ENCODE data around the gene TCERG1L.
"Not testable (repeated sequence)": the region's sequence is repeated elsewhere in the genome, so short reads cannot be mapped to it uniquely, and the experiment has no call there.

Gene TCERG1L

DNA sequence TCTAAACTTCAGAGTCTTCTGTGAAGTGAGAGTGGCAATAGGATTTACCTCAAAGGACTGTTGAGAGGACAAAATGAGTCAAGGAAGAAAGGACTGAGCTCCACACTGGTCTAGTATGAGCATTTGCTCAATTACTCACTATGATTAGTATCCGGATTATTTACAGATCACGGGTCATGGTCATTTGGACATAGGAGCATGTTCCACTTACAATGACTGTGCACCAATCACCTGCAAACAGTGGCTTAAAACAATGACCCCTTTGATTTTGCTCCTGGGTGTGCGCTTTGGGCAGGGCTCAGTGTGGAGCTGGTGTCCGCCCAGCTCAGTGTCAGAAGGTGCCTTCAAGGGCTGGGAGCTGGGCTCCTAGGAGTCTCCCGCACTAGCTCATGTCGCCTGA lies 225.4 kb downstream of the TCERG1L start:
- no peak for DNase-seq (ENCODE audit: low read depth in 2 of 2)

DNA sequence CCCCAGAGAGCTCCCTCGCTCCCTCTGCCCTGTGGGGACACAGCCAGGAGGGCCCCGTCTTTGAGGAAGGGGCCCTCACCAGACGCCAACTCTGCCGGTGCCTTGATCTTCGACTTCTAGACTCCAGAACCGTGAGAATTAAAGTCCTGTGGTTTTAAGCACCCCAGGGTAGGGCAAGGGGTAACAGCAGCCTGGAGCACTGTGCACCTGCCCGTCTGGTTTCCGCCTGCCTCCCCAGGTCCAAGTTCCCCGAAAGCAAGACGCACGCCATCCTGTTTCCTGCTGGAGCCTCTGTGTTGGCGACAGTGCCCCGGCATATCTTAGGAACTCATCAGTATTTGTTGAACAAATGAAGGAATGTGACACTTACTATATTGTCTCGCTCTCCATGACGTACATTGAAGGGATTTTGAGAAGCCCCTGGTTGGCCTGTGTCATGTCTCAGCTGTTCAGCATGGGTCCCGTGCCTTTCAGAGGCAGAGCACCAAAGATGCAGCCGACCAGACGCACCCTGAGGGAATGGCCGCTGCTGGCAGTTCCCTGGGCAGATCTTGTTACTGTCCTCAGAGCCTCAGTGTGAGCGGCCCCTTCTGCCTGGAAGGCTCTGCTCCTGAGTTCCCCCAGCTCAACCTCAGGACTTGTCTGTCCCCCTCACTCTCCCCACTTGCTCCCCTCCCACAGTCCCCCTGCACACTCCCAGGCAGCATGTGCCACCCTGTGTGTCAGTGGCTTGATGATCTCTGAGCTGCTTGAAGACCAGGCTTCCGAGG lies 226.2 kb downstream of the TCERG1L start:
- DNase-seq (ENCODE audit: low read depth in 2 of 2): no peak

DNA sequence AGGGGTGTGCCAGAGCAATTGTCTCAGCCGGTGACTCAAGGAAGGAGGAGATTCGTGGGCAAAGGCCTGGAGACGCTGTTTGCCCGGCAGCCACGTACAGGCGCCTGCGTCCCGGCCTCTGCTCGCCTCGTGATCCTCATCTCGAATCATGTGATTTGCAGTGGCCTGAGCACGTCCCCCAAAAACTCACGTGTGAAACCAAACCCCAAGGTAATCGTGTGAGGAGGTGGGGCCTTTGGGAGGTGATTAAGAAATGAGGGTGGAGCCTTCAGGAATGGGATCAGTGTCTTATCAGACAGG lies 226.8 kb downstream of the TCERG1L start:
- DNase-seq (ENCODE audit: low read depth in 2 of 2): no peak

DNA sequence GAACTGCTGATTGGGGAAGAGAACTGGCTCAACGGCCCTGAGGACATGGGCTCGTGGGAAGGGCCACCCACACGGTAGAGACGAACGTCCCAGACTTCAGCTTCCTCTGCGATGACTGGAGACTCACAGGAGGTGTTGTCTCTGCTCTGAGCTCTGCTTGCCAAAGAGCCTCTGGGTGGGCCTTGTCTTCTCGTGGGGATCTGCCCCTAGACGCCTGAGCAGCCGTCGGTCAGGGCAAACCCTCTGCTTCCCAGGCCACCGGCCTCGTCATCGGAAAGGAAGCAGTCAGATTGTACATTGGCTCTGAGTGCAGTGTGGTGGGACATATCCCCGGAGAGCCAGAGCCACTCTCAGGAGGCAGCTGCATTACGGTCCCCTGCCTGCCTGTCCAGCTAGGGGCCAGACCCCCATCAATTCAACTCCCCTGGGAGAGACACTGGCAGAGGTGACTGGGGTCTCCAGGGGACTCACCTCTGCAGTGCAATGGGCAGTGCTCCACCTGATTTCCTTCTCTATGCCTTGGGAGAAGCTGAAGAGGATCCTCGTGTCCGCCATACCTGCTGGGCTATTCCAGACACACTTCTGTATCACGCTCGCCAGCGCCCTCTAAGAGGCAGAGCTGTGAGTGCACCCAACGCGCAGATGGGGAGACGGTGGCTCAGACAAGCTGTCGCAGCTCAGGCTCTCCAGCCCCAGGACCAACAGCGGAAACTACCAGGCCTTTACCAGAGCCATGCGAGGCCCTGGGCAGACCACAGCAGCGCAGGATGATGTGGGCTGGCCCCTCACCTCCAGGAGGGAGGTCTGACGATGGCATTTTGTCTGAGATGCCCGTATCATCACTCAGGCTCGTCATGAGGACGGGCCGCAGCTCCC lies 227.4 kb downstream of the TCERG1L start:
- no peak for DNase-seq (ENCODE audit: low read depth in 2 of 2)

DNA sequence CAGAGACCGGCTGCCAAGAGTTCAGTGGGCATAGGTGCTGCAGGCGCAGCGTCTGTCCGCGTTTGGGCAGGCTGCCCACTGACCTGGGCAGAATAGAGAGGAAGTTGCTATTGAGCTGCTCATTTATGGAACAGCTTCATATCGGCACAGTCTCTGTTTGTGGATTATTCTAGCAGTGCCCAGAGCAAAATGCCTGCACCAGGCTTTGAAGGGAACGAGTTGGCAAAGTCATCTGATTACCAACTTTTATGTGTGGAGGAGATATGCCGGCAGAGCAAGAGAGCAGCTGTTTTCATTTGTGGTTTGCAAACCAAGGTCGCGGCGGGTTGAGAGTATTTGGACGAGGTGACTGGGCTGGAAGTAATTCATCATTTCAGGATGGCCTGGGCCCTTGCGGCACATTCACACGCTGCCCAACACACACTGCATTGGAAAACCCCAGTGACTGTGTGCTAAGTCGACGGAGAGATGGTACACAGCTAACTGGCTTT lies 228.5 kb downstream of the TCERG1L start:
- DNase-seq (ENCODE audit: low read depth in 2 of 2): no peak

DNA sequence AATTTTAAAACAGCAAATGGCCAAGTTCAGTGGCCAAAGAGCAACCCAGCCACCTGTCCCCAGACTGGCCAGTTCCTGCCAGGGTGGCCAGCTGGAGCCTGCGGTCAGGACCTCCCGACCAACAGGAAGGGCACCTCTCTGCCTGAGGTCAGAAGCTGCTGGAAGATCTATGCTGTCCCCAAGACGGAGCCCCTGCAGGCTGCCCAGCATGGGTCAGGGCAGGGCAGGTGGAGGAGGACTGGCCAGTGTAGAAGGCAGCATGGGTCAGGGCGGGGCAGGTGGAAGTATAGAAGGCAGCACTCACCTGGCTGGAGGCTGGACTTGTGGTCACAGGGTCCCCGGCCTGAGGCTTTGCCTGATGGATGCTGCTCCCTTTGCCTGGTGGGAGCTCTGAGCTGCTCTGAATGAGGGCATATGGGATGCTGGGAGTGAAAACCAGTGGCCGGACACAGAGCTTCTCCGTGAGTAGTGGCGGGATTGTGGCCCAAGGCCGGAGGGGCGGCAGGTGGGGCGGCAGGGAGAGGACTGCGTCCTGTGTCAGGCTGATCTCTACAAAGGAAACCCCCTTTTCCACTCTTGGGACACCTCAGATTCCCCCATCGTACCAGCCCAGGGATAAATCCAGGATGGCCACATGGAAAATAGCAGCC lies 229.2 kb downstream of the TCERG1L start:
- no peak for DNase-seq (ENCODE audit: low read depth in 2 of 2)

DNA sequence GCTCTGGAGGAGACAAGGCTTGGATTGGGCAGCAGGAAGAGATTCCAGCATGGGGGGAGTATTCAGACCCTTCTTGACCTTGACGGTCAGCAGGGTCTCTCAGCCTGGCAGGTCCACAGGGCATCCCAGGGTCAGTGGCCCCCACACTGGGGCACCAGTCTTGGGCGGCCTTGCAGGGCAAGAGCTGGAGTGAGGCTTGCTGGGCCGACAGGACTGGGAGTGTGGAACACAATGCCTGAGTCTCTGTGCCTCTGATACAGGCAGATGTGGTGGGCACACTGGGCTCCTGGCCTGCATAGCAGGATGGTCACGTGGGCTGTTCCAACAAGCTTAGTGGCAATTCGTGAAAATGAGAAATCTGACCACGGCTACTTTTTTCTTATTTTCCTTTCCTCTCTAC lies 229.7 kb downstream of the TCERG1L start:
- DNase-seq (ENCODE audit: low read depth in 2 of 2): no peak

DNA sequence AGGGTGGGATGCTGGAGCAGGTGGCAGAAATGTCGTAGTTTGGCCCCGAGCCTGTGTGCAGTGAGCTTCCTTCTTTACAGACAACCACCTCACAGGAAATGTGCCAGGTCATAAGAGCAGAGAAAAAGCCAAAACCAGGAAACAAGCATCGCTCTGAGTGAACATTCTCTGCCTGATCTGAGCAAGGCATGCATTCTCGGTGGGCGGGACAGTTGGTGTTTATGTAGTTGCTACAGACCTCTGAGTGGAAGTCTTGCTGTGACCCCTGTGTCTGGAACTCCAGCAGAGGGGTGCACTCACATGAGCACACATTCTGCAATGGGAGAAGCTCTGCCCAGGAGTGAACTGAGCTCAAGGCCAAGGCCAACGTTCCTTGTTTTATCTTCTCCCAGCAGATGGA lies 230.1 kb downstream of the TCERG1L start:
- no peak for DNase-seq (ENCODE audit: low read depth in 2 of 2)

DNA sequence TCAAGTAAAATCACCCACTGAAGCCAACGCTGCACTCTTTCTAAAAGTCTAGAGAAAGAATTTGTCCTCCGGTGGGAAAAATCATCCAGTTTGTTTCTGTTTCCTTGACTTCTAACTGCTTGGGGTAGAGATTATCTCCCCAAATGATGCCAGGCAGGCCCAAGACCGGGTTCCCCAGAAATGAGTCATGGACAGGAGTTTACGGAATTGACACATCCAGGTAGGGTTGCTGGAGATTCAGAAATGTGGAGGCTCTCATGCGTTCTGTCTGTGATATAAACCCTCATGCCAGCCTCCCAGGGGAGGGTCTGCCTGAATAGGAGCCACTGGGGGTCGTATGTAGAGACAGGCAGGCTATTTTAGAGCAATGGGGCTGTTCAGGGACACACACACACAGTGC lies 230.9 kb downstream of the TCERG1L start:
- no peak for DNase-seq (ENCODE audit: low read depth in 2 of 2)

DNA sequence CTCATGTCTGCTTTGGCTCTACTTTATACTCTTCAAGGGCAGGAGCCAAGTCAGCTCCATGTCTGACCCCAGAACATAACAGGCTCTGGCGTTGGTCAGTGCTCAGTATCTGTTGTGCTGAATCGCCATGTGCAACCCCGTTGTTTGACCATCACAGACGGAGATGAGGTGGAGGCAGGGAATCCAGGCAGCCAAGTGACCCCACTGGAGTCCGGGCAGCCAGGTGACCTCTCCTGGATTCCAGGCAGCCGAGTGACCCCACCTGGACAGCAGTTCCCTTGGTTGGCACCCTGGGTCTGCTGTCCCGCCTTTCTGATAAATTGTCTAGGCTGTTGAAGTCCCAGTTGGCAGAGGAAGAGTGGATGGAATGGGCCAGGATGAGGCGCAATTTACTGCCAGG lies 232.2 kb downstream of the TCERG1L start:
- DNase-seq (ENCODE audit: low read depth in 2 of 2): no peak

DNA sequence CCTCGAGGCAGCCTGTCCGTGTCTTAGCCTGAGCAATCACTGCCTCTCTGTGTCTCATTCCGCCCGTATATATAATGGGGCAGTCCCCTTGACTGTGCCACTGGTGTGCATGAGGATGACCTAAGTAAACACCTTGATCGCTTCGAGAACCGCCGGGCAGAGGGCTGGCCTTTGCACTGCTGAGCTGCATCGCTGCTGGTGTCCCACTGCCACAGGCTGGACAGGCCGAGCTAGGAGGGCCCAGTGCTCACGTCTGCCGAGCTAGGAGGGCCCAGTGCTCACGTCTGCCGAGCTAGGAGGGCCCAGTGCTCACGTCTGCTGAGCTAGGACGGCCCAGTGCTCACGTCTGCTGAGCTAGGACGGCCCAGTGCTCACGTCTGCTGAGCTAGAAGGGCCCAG lies 232.6 kb downstream of the TCERG1L start:
- DNase-seq (ENCODE audit: low read depth in 2 of 2): not testable (repeated sequence)

DNA sequence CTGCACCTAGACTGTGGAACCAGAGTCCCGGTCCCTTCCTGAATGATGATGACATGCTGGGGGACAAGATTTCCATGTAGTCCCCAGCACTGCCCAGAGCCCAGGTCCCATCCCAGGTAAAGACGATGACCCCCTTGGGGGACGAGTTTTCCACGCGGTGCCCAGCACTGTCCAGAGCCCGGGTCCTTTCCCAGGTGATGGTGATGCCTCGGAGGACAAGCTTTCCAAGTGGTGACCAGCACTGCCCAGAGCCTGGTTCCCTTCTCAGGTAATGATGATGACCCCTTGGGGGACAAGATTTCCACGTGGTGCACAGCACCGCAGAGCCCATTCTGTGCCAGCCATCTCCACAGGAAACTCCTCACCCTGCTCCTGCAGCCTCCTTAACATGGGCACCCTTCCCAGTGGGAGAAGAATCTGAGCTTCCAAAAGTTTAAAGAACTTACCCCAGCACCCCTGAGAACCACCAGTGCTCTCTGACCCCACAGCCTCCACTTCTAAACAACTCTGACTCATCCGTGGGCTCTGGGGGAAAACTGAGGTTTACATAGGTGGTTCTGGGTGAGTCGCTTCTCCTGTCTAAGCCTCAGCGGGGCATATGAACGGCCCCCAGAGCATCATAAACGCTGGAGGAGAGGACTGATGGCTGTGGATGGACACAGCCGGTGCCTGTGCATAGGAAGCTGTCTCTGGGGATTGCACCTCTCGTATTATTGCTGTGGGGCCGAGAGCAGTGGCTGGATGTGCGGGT lies 233.2 kb downstream of the TCERG1L start:
- DNase-seq (ENCODE audit: low read depth in 2 of 2): no peak

DNA sequence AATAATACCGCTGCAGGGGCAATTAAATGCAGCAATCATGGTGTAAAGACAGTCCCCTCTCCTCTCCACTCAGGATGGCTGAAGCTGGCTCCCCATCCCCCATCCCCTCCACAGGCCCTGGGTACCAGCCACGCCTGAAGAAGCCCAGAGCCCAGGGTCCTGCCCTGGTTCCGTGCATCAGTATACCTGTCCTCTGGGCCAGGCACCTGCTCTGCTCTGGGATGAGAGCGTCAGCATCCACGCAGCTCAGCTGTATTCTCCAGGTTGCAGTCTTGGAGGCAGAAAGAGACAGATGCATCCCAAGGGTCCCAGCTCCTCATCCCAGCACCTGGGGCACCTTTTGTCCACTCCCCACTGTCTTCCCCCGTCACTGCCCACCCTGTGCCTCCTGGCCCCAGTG lies 233.8 kb downstream of the TCERG1L start:
- DNase-seq (ENCODE audit: low read depth in 2 of 2): no peak

DNA sequence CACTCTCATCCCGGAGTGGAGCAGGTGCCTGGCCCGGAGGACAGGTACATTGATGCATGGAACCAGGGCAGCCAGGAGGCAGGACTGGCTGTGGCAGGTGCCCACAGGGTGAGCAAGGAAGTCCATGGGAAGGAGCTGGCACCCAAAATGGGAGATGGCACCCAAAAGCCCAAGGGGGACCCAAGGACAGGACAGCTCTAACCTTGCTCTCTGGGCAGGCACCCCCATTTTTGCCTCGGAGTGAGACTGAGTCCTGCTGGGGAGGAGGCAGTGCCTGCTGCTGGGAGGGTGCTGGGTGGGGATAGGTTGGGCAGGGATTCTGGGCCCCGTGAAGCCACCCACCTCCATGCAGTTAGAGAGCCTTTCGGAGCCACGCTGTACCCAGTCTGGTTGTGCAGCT lies 234.5 kb downstream of the TCERG1L start:
- DNase-seq (ENCODE audit: low read depth in 2 of 2): no peak

DNA sequence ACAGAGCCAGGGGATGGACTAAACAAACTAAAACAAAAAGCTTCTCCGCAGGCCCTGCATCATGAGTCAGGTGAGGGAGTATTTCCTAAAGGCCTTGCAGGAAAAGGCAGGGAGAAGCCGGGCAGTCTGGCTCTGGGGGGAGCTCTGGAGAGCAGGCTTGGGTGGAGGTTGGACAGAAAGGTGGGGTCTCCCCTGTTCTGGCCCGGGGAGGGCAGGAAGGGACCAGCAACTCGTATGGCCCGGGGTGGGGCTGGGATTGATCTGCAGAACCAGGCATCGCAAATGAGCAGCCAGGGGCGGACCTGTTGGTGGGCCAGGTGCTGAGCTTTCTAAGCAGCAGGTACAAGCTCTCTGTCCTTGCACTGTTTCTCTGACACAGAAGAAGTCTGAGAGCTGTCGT lies 235.2 kb downstream of the TCERG1L start:
- DNase-seq (ENCODE audit: low read depth in 2 of 2): no peak

DNA sequence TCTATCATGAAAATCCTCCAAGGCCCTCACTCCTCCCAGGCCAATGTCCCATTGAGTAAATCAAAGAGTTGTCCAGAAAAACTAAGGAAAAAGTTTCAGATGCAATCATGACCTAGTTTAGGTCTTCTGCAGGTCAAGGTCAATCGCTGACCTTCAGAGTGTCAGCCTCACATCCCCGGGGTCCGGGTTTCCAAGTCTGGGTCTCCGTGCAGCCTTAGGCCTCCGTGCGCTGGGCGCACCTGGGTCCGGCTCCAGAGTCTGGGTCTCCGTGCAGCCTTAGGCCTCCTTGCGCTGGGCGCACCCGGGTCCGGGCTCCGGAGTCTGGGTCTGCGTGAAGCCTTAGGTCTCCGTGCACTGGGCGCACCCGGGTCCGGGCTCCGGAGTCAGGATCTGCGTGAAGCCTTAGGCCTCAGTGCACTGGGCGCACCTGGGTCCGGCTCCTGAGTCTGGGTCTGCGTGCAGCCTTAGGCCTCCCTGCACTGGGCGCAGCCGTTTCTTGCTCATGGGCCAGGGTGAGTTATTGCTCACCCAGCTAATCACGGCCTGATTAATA lies 236.2 kb downstream of the TCERG1L start:
- DNase-seq (ENCODE audit: low read depth in 2 of 2): no peak

DNA sequence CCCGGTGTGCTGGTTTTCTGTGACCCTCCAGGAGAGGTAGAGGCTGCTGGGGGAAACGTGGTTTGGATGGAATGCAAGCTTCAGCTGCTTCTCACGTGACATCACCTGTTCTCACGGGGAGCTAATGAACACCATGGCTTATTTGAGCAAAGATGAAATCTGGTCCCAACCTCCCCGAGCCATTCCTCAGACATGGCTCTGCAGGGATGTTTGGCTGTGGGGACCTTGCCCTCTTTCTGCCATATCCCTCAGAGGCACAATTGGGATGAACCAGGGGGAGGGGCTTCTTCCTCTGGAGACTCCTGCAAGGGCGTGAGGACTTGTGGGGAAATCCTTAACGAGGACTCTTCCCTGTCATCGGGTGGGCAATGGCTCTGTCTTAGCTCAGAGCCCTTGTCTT lies 236.8 kb downstream of the TCERG1L start:
- DNase-seq (ENCODE audit: low read depth in 2 of 2): no peak

DNA sequence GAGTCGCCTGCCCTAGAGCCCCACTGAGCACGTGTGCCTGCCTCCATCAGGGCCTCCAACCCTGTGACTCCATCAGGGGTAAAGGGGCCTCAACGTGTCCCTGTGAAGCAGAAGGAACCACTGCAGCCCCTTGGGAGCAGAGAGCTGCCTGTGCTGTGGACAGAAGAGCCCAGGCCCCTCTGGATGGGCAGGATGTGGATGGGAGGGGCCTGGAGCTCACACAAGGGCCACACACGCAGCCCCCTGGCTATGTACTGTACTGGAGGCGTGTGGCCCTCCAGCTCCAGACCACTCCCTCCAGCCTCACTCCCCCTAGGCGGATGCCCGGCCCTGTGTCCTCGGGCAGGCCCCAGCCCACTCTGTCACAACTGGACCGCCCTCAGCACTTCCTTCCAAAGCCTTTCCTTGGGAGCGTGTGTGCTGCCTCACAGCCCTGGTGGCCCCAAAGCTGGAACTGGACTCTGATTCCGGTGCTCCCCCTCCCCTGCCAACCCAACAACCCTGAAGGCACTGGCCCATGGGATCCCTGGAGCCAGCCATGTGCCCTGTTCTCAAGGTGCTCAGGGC lies 238.0 kb downstream of the TCERG1L start:
- no peak for DNase-seq (ENCODE audit: low read depth in 2 of 2)

DNA sequence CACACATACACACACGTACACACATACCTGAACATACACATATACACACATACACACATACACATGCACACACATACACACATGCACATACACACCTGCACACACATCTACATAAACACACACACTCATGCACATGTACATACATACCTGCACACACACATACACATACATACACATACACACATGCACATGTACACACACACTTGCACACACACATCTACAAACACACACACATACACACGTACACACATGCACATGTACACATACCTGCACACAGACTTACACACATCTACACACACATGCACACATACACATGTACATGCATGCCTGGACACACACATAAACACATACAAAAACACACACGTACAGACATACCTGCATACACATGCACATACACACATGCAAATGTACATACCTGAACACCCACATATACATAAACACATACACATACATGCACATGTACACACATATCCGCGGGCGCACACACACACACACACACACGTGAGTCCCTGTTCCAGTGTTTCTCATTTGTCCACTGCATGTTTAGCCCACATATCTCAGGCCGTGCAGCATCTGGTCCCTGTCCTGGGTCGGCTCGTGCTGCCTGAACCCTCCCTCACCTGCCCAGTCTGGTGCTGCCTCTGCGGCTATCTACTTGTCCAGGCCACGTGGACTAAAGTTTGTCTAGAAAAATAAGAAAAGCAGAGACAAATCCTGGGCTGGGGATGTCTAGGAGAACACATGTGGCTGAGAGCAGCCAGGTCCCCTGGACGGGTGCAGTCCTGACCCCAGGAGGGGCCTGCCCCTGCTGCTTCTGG lies 238.7 kb downstream of the TCERG1L start:
- DNase-seq (ENCODE audit: low read depth in 2 of 2): no peak

DNA sequence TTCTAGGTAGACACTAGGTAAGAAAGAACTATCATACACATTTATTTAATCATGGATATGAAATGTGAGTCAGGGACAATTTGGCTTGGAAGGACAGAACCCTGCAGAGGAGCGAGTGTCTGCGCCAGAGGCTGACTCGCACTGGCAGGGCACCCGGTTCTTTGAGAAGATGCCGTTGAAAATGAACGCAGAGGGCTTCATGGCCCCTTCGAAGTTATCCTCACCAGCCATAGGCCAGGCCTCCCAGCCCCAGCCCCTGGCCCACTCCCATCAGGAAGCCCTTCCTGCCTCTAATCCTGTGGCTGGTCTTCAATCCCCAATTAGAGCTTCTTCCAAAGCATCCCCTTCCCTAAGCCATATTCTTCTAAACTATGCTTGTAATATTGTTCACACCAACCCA lies 239.8 kb downstream of the TCERG1L start:
- DNase-seq (ENCODE audit: low read depth in 2 of 2): no peak
